Measurements from ENCODE around the gene MLPH. TPM values are rescaled to one million over a fixed set of nuclear protein-coding genes. Genes with fewer than 3 reads are reported as not detected.
A peak's percentile ranks its signal among the peaks of the same experiment; 100 is the strongest.

Gene MLPH
- total and polyA plus RNA-seq, 9 of the 15 experiments (the other 6 are each of a cell fraction or from before 2014, with no cell fraction given), result 0.22 TPM; not detected in 8

DNA sequence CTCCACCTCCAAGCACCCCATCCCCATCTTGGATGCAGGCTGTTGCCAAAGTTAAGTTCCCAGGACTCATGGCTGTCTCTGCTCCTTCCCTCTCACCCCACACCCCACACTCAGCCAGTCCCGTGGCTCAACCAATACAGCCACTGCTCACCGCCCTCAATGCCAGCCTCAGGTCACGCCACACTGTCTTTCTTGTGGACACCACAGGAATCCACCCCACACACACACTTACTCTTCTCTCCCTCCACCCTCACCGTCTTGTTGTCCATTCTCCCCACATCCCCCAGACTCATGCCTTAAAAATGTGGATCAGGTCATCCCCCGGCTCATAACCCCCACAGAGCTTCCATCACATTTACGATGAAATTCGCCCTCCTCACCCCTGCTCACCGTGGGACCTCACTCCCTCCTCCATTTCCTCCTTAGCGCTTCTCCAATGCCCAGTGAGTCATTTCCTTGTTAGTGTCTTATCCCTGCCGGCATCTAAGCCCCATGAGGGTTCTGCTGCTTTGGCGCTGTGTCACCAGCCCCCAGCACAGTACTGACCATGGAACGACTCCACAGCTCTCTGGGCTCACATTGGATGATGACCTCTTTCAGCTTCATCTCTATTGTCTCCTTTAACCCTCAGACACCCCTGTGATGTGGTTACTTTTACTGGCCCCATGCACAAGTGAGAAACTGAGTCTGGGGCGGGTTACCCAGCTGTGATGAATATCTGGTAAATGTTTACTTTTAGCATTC is 13.8 kb downstream of the MLPH start:
- Histone ChIP-seq H3K36me3 (ENCODE audit: control insufficient read depth, insufficient read depth, low read length) (no peaks in the 10 kb centered on the region), H3K79me2 (ENCODE audit: control insufficient read depth, insufficient read depth, low read length) (no peaks in the 10 kb centered on the region), H3K9ac (ENCODE audit: insufficient read depth in 1 of 2, low read depth in 2 of 2, low read length in 2 of 2) (no peak overlapping the region), H3K9me1 (ENCODE audit: control insufficient read depth, insufficient read depth, low read length) (no peaks in the 10 kb centered on the region), H4K20me1 (replicated peaks; ENCODE audit: control insufficient read depth, insufficient read depth, low read length) (no peaks in the 10 kb centered on the region), H3K27ac (ENCODE audit: extremely low read depth, low read depth, low read length) (no peak overlapping the region), H3K27me3 (ENCODE audit: control insufficient read depth in 2 of 2, insufficient read depth in 2 of 2, low read length in 2 of 2) (peaks cover 3 to 74% of the 10 kb centered on the region in 2 experiments; a peak in 3 of 5 replicates), H3K4me1 (replicated peaks in 1 of 2; ENCODE audit: control insufficient read depth in 2 of 2, insufficient read depth in 2 of 2, low read length in 2 of 2) (no peaks in the 10 kb centered on the region), H3K4me3 (no peak overlapping the region), H3K9me3 (replicated peaks; ENCODE audit: control insufficient read depth, insufficient read depth, low read depth, low read length) (no peaks in the 10 kb centered on the region), H2AFZ (ENCODE audit: low read depth, low read length) (no peak overlapping the region), H3K4me2 (ENCODE audit: insufficient read depth, low read length) (0 out of 2 replicates have a peak overlapping the region, but pooled peaks have one; percentile 0)
- in situ Hi-C loops (cut with MboI) (no loop called here), intact Hi-C loops (cut with micrococcal nuclease) (no loop called here)
- no peak; the same call in 2 of the 3 replicates for ATAC-seq
- BruUV-seq (replicated peaks), result no TSS peak
- CTCF ChIA-PET (ENCODE audit: low intra/inter-chr PET ratio), result no interaction called here
- POLR2A ChIA-PET, result interaction anchor here (1.0 kb wide), 1 partner anchor 85 kb away, joined by 3 read pairs; no protein-coding TSS in a partner anchor
- FAIRE-seq, result no peak
- peak in 2 of 4 experiments; percentile 12 to 20 for DNase-seq (ENCODE audit: extremely low read depth in 1 of 4, low spot score in 3 of 4)
- under 1% methylated on average over 10 of the region's 13 CpGs for WGBS (ENCODE audit: insufficient coverage, low coverage, missing lambda C conversion rate)
- TF ChIP-seq, protein P1, sequence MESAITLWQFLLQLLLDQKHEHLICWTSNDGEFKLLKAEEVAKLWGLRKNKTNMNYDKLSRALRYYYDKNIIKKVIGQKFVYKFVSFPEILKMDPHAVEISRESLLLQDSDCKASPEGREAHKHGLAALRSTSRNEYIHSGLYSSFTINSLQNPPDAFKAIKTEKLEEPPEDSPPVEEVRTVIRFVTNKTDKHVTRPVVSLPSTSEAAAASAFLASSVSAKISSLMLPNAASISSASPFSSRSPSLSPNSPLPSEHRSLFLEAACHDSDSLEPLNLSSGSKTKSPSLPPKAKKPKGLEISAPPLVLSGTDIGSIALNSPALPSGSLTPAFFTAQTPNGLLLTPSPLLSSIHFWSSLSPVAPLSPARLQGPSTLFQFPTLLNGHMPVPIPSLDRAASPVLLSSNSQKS (CRISPR knock-in tag; IDR thresholded peaks at IDR 0.05), result no peak
- TF ChIP-seq JUN (IDR thresholded peaks at IDR 0.05; ENCODE audit: borderline replicate concordance, low read depth, low read length), result peak; percentile 48; the same call in 1 of the 2 replicates
- TF ChIP-seq JUN (CRISPR knock-in tag; IDR thresholded peaks at IDR 0.05; ENCODE audit: borderline replicate concordance), result no peak
- TF ChIP-seq SNRNP70 (optimal IDR thresholded peaks at IDR 0.05; ENCODE audit: low read depth, low read length), result no peak
- TF ChIP-seq, protein P2, sequence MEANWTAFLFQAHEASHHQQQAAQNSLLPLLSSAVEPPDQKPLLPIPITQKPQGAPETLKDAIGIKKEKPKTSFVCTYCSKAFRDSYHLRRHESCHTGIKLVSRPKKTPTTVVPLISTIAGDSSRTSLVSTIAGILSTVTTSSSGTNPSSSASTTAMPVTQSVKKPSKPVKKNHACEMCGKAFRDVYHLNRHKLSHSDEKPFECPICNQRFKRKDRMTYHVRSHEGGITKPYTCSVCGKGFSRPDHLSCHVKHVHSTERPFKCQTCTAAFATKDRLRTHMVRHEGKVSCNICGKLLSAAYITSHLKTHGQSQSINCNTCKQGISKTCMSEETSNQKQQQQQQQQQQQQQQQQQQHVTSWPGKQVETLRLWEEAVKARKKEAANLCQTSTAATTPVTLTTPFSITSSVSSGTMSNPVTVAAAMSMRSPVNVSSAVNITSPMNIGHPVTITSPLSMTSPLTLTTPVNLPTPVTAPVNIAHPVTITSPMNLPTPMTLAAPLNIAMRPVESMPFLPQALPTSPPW (CRISPR knock-in tag; IDR thresholded peaks at IDR 0.05), result peak; percentile 35; the same call in 1 of the 2 replicates
- TF ChIP-seq, protein P3, sequence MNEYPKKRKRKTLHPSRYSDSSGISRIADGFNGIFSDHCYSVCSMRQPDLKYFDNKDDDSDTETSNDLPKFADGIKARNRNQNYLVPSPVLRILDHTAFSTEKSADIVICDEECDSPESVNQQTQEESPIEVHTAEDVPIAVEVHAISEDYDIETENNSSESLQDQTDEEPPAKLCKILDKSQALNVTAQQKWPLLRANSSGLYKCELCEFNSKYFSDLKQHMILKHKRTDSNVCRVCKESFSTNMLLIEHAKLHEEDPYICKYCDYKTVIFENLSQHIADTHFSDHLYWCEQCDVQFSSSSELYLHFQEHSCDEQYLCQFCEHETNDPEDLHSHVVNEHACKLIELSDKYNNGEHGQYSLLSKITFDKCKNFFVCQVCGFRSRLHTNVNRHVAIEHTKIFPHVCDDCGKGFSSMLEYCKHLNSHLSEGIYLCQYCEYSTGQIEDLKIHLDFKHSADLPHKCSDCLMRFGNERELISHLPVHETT (CRISPR knock-in tag; conservative IDR thresholded peaks at IDR 0.05 in 1 of 2, IDR thresholded peaks at IDR 0.05 in 1 of 2), result peak in 1 of 2 experiments; percentile 36; a peak in 1 of 4 replicates
- TF ChIP-seq ZNF217 (CRISPR knock-in tag; IDR thresholded peaks at IDR 0.05), result no peak
- TF ChIP-seq WHSC1 (IDR thresholded peaks at IDR 0.05; ENCODE audit: low read length), result no peak
- no peak for TF ChIP-seq HNRNPK (IDR thresholded peaks at IDR 0.05; ENCODE audit: low read depth, low read length, poor library complexity, severe bottlenecking)
- TF ChIP-seq ZNF436 (CRISPR knock-in tag; IDR thresholded peaks at IDR 0.05), result no peak
- TF ChIP-seq FOXA3 (CRISPR knock-in tag; conservative IDR thresholded peaks at IDR 0.05 in 1 of 2, IDR thresholded peaks at IDR 0.05 in 1 of 2), result no peak
- 0 out of 2 replicates have a peak, but pooled peaks have one; percentile 23 for TF ChIP-seq CREM (IDR thresholded peaks at IDR 0.05; ENCODE audit: low read depth)
- TF ChIP-seq FOSL1 (tag; conservative IDR thresholded peaks at IDR 0.05), result peak; percentile 94
- TF ChIP-seq TGIF2 (CRISPR knock-in tag; IDR thresholded peaks at IDR 0.05), result no peak
- no peak for TF ChIP-seq TBP (optimal IDR thresholded peaks at IDR 0.05; ENCODE audit: low read depth, low read length)
- 0 out of 2 replicates have a peak, but pooled peaks have one; percentile 19 for TF ChIP-seq DPF2 (IDR thresholded peaks at IDR 0.05)
- no peak for TF ChIP-seq POLR2G (IDR thresholded peaks at IDR 0.05; ENCODE audit: low read depth, low read length)
- no peak for TF ChIP-seq MECOM (CRISPR knock-in tag; IDR thresholded peaks at IDR 0.05)

All from K562 (cell line).